ENCODE measurements around the gene ZNF236.

DNA sequence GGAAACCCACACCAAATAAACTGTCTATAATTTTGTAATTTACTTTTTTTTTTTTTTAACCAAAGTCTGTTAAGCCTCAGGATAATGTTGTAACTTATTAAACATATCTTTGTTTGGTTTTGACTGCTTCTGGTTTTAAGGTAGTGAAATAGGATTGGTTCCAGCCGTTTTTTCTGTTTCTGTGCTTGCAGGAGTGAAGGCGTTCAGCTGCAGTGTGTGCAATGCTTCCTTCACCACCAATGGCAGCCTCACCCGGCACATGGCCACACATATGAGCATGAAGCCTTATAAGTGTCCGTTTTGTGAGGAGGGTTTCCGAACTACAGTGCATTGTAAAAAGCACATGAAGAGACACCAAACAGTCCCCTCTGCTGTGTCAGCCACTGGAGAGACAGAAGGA, 93.1 kb downstream of the ZNF236 start:
- no peak for TF ChIP-seq POLR2A (IDR thresholded peaks at IDR 0.05; ENCODE audit: low read depth, low read length)
- no peak for TF ChIP-seq POLR2AphosphoS5 (IDR thresholded peaks at IDR 0.05; ENCODE audit: low read depth, low read length)
